Prostate gland (tissue), 2 donors: Measurements from ENCODE around the gene POLDIP2. TPM values are rescaled to one million over a fixed set of nuclear protein-coding genes. Genes with fewer than 3 reads are reported as not detected.

Experiments used
- DNase-seq: peaks from one replicate; pipeline ENCODE4 v3.0.0-alpha.2; 2019; ENCODE audit warnings: low spot score
- H3K27ac ChIP-seq, 2 donors: fragments of 200-600 bp; sonication (generic); 2 replicates each; pipeline ENCODE4 v1.5.1; 2017 to 2019
- H3K27me3 ChIP-seq: fragments of 200-600 bp; sonication (generic); replicated peaks from 2 replicates; pipeline ENCODE4 v1.5.1; 2019; ENCODE audit not compliant: insufficient read depth
- H3K36me3 ChIP-seq, 2 donors: fragments of 200-600 bp; sonication (generic); 1 replicate in 1 of 2; 2 replicates in 1 of 2; pipeline versions ENCODE4 v1.5.1 to v1.8.1; 2017 to 2019
- H3K4me1 ChIP-seq: fragments of 200-600 bp; sonication (generic); replicated peaks from 2 replicates; pipeline ENCODE4 v1.5.1; 2019
- H3K4me3 ChIP-seq, 2 donors: fragments of 200-600 bp; sonication (generic); 2 replicates each; pipeline ENCODE4 v1.5.1; 2017 to 2019
- H3K9me3 ChIP-seq: fragments of 200-600 bp; sonication (generic); 2 replicates; pipeline ENCODE4 v1.5.1; 2017
- POLR2A ChIP-seq: fragments of 450-650 bp; IDR thresholded peaks from one replicate; pipeline ENCODE4 v1.6.1; 2016; ENCODE audit warnings: antibody characterized with exemption, mild to moderate bottlenecking
- POLR2AphosphoS5 ChIP-seq: sonication (generic); formaldehyde crosslinking; IDR thresholded peaks from one replicate; pipeline ENCODE4 v1.6.1; 2017; ENCODE audit warnings: antibody characterized with exemption
- WGBS: methylation state at CpG from one replicate; pipeline ENCODE4 v1.1.5; 2018; 5-methylcytosine and 5-hydroxymethylcytosine counted together
- intact Hi-C: fragments of 100-400 bp; cut with DNase I; formaldehyde crosslinking; loops from one replicate; pipeline ENCODE4 v1.14.2; 2022
- total RNA-seq, 2 donors: library from RNA; depleted of rRNA; stranded (reverse); fragments of >200 nt; gene quantifications; one replicate each; pipeline ENCODE4 v1.1.0, GENCODE V29; 2016
- TF ChIP-seq, protein P1 (sequence below), 4 experiments: fragments of 200-600 bp in 2 of 4; fragments of 450-650 bp in 2 of 4; sonication (generic) in 2 of 4; IDR thresholded peaks; 1 replicate in 3 of 4; 2 replicates in 1 of 4; pipeline ENCODE4 v1.5.1; 2016 to 2019; ENCODE audit warnings: antibody characterized with exemption in 4 of 4, mild to moderate bottlenecking in 2 of 4, moderate library complexity in 2 of 4

Gene POLDIP2
- total RNA-seq, 2 donors from 2014 or later, result 94.4 to 140 TPM

- H3K4me3 ChIP-seq, result no peak overlapping the region
- WGBS, result 34% methylated on average over 60 of the region's 72 CpGs
- intact Hi-C loops, result no loop called here
These were observed 24.0 kb upstream of the POLDIP2 start for GRCh38 chr17:28381141-28381825.

DNA sequence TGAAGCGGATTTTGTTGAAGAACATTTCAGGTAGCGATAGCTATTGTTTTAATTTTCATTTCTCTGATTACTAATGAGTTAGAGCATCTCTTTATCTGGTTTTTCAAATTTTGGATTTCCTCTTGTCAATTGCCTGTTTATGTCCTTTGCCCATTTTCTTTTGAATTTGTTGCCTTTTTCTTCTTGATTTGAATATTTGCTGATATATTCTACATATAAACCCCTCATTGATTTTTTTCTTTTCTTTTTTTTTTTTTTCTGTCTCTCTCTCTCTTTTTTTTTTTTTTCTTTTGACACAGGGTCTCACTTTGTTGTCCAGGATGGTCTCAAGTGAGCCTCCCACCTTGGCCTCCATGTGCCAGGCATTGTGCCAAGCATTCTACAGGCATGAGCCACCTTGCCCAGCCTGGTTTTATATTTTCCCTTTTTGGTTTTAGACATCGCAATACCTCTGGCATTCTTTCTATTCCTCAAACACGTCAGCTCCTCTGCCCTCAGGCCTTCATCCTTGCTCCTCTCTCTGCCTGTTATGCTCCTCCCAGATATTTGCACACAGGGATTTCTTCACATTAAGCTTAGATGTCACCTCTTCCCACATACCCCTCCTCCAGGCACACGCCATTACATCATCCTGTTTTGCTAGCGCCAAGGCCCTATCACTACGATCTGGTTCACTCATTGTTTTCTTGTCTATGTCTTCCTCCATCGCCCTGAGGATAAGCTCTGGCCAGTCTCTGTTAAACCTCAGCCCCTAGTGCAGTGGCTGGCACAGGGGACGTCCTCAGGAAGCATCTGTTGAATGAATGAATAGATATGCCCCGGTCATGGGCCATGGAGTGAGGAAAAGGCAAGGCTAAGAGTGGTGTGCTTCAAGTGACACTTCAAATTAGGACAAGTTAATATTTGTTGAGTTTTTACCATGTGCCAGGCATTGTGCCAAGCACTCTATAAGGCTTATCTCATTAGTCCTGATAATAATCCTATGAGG is 22.8 kb upstream of the POLDIP2 start:
- Histone ChIP-seq H3K36me3 (no peaks in the 10 kb centered on the region), H3K4me3 (no peak overlapping the region), H3K4me1 (peaks cover 2% of the 10 kb centered on the region), H3K27ac (no peak overlapping the region), H3K9me3 (no peaks in the 10 kb centered on the region), H3K27me3 (no peaks in the 10 kb centered on the region)
- intact Hi-C loops, result no loop called here
- TF ChIP-seq, protein P1, sequence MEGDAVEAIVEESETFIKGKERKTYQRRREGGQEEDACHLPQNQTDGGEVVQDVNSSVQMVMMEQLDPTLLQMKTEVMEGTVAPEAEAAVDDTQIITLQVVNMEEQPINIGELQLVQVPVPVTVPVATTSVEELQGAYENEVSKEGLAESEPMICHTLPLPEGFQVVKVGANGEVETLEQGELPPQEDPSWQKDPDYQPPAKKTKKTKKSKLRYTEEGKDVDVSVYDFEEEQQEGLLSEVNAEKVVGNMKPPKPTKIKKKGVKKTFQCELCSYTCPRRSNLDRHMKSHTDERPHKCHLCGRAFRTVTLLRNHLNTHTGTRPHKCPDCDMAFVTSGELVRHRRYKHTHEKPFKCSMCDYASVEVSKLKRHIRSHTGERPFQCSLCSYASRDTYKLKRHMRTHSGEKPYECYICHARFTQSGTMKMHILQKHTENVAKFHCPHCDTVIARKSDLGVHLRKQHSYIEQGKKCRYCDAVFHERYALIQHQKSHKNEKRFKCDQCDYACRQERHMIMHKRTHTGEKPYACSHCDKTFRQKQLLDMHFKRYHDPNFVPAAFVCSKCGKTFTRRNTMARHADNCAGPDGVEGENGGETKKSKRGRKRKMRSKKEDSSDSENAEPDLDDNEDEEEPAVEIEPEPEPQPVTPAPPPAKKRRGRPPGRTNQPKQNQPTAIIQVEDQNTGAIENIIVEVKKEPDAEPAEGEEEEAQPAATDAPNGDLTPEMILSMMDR (IDR thresholded peaks at IDR 0.05), result no peak
- no peak for TF ChIP-seq POLR2AphosphoS5
- no peak for TF ChIP-seq POLR2A
- DNase-seq, result no peak
- WGBS, result 68% methylated on average over 10 of the region's 10 CpGs

More at GRCh38 chr17:28381141-28381825, 24.0 kb upstream of the POLDIP2 start:
- no peaks in the 10 kb centered on the region for H3K9me3 ChIP-seq
- H3K27ac ChIP-seq, result no peak overlapping the region
- peaks cover 2% of the 10 kb centered on the region for H3K4me1 ChIP-seq
- H3K36me3 ChIP-seq, result no peaks in the 10 kb centered on the region
- DNase-seq, result no peak
- TF ChIP-seq, protein P1 (IDR thresholded peaks at IDR 0.05), result peak in 1 of 4 experiments; percentile 20
- no peak for TF ChIP-seq POLR2AphosphoS5
- H3K27me3 ChIP-seq, result no peaks in the 10 kb centered on the region

- H3K27ac ChIP-seq, result no peak overlapping the region
- no peak overlapping the region for H3K4me3 ChIP-seq
- intact Hi-C loops, result no loop called here
These were observed 15.6 kb upstream of the POLDIP2 start for GRCh38 chr17:28372945-28373274.

GRCh38 chr17:28372203-28372944 is 15.0 kb upstream of the POLDIP2 start:
- intact Hi-C loops, result no loop called here
- Histone ChIP-seq H3K27me3 (no peaks in the 10 kb centered on the region), H3K27ac (peak overlapping the region; percentile 35 to 43), H3K4me1 (no peaks in the 10 kb centered on the region), H3K36me3 (no peaks in the 10 kb centered on the region), H3K4me3 (peak overlapping the region; percentile 33 to 40), H3K9me3 (no peaks in the 10 kb centered on the region)
- WGBS, result 10% methylated on average over 37 of the region's 53 CpGs
- TF ChIP-seq POLR2A (no peak), POLR2AphosphoS5 (no peak)
- TF ChIP-seq, protein P1 (IDR thresholded peaks at IDR 0.05), result no peak
- no peak for DNase-seq

More at GRCh38 chr17:28372945-28373274, 15.6 kb upstream of the POLDIP2 start:
- no peaks in the 10 kb centered on the region for H3K27me3 ChIP-seq
- H3K4me1 ChIP-seq, result no peaks in the 10 kb centered on the region
- TF ChIP-seq POLR2A, result no peak
- TF ChIP-seq, protein P1 (IDR thresholded peaks at IDR 0.05), result no peak
- TF ChIP-seq POLR2AphosphoS5, result no peak
- WGBS, result 79% methylated on average over 6 of the region's 6 CpGs
- H3K36me3 ChIP-seq, result no peaks in the 10 kb centered on the region
- no peaks in the 10 kb centered on the region for H3K9me3 ChIP-seq
- DNase-seq, result no peak
